CD14-positive monocyte (primary cell): ENCODE data around the gene RFLNA. TPM values are rescaled to one million over a fixed set of nuclear protein-coding genes. Genes with fewer than 3 reads are reported as not detected.

Experiments
- DNase-seq, 3 donors: peaks; one replicate each; pipeline ENCODE4 v3.0.0-alpha.2; 2011 to 2022
- H2AFZ ChIP-seq: 2 replicates; pipeline ENCODE4 v1.6.0; 2012; ENCODE audit warnings: mild to moderate bottlenecking, low read depth, low read length, inconsistent platforms; ENCODE audit not compliant: insufficient read depth, poor library complexity, severe bottlenecking
- H3K27ac ChIP-seq, 2 donors: 1 replicate in 1 of 2; 2 replicates in 1 of 2; pipeline ENCODE4 v1.5.1; 2012 to 2013; ENCODE audit warnings: low read length in 2 of 2, control low read depth in 1 of 2, inconsistent platforms in 1 of 2, low read depth in 1 of 2, mild to moderate bottlenecking in 1 of 2
- H3K27me3 ChIP-seq, 2 donors: one replicate each; pipeline versions ENCODE4 v1.6.0 to v1.6.1; 2011 to 2013; ENCODE audit warnings: low read length in 2 of 2; ENCODE audit not compliant: control insufficient read depth in 2 of 2, insufficient read depth in 2 of 2
- H3K36me3 ChIP-seq, 2 donors: replicated peaks in 1 of 2; 1 replicate in 1 of 2; 2 replicates in 1 of 2; pipeline versions ENCODE4 v1.5.1 to v1.6.1; 2012 to 2013; ENCODE audit warnings: low read length in 2 of 2, control low read depth in 1 of 2, inconsistent platforms in 1 of 2, mild to moderate bottlenecking in 1 of 2; ENCODE audit not compliant: insufficient read depth in 2 of 2, control insufficient read depth in 1 of 2
- H3K4me1 ChIP-seq, 2 donors: 1 replicate in 1 of 2; 2 replicates in 1 of 2; pipeline versions ENCODE4 v1.5.1 to v1.6.1; 2012 to 2013; ENCODE audit warnings: low read length in 2 of 2, control low read depth in 1 of 2, inconsistent platforms in 1 of 2, mild to moderate bottlenecking in 1 of 2, moderate library complexity in 1 of 2; ENCODE audit not compliant: insufficient read depth in 2 of 2, control insufficient read depth in 1 of 2
- H3K4me2 ChIP-seq: replicated peaks from 2 replicates; pipeline ENCODE3; 2012; ENCODE audit warnings: low read length, moderate library complexity, mild to moderate bottlenecking; ENCODE audit not compliant: poor library complexity, severe bottlenecking; ENCODE audit errors: extremely low read depth
- H3K4me3 ChIP-seq, 3 experiments: fragments of 200-600 bp in 1 of 3; sonication (generic) in 1 of 3; replicated peaks in 1 of 3; 1 replicate in 2 of 3; 2 replicates in 1 of 3; pipeline ENCODE4 v1.5.1; 2011 to 2013; ENCODE audit warnings: low read length in 3 of 3, mild to moderate bottlenecking in 3 of 3, control low read depth in 2 of 3, low read depth in 2 of 3, inconsistent platforms in 1 of 3, moderate library complexity in 1 of 3
- H3K79me2 ChIP-seq: 2 replicates; pipeline ENCODE4 v1.6.0; 2012; ENCODE audit warnings: mild to moderate bottlenecking, control low read depth, inconsistent platforms, low read length, moderate library complexity; ENCODE audit not compliant: insufficient read depth
- H3K9ac ChIP-seq: 2 replicates; pipeline ENCODE4 v1.6.0; 2017; ENCODE audit warnings: low read length, mild to moderate bottlenecking; ENCODE audit not compliant: insufficient read depth, poor library complexity, severe bottlenecking
- H3K9me3 ChIP-seq, 2 donors: replicated peaks in 1 of 2; 1 replicate in 1 of 2; 2 replicates in 1 of 2; pipeline versions ENCODE4 v1.5.1 to v1.6.1; 2012 to 2013; ENCODE audit warnings: low read length in 2 of 2, control low read depth in 1 of 2; ENCODE audit not compliant: control insufficient read depth in 1 of 2, insufficient read depth in 1 of 2
- H4K20me1 ChIP-seq: 2 replicates; pipeline ENCODE4 v1.6.0; 2012; ENCODE audit warnings: mild to moderate bottlenecking, low read length, control low read depth, moderate library complexity; ENCODE audit not compliant: insufficient read depth
- H3K27ac Mint-ChIP-seq, 7 donors: one replicate each; pipeline ENCODE4 v1.8.0; 2020; ENCODE audit warnings: mild to moderate bottlenecking in 7 of 7, mixed read lengths in 7 of 7, moderate library complexity in 6 of 7, inconsistent platforms in 2 of 7
- H3K27me3 Mint-ChIP-seq, 3 donors: one replicate each; pipeline ENCODE4 v1.8.0; 2021 to 2022; ENCODE audit warnings: low read depth in 3 of 3, mild to moderate bottlenecking in 3 of 3, mixed read lengths in 3 of 3, moderate library complexity in 3 of 3, inconsistent platforms in 1 of 3
- H3K36me3 Mint-ChIP-seq, 2 donors: one replicate each; pipeline ENCODE4 v1.8.0; 2020; ENCODE audit warnings: mixed read lengths in 2 of 2, inconsistent platforms in 1 of 2, mild to moderate bottlenecking in 1 of 2
- H3K4me1 Mint-ChIP-seq: one replicate; pipeline ENCODE4 v1.8.0; 2020; ENCODE audit warnings: mild to moderate bottlenecking, mixed read lengths
- H3K4me3 Mint-ChIP-seq, 2 donors: one replicate each; pipeline ENCODE4 v1.8.0; 2020; ENCODE audit warnings: mild to moderate bottlenecking in 2 of 2, mixed read lengths in 2 of 2, moderate library complexity in 1 of 2
- H3K9me3 Mint-ChIP-seq, 7 donors: one replicate each; pipeline ENCODE4 v1.8.0; 2020 to 2022; ENCODE audit warnings: mixed read lengths in 7 of 7, mild to moderate bottlenecking in 6 of 7, moderate library complexity in 6 of 7, inconsistent platforms in 2 of 7
- CTCF ChIP-seq: fragments of 200-600 bp; IDR thresholded peaks from one replicate; pipeline ENCODE4 v1.8.0; 2022; ENCODE audit warnings: antibody characterized with exemption, mild to moderate bottlenecking
- whole genome bisulfite sequencing: methylation state at CpG from one replicate; pipeline ENCODE4 v1.1.5; 2013; ENCODE audit warnings: missing lambda C conversion rate; ENCODE audit not compliant: insufficient coverage; 5-methylcytosine and 5-hydroxymethylcytosine counted together
- intact Hi-C, 2 donors: fragments of 100-400 bp; cut with micrococcal nuclease; formaldehyde crosslinking; loops; one replicate each; pipeline versions ENCODE4 v1.15.0 to v1.15.1; 2023
- polyA plus RNA-seq, 3 donors: library from polyadenylated mRNA; depleted of rRNA in 1 of 3; unstranded in 2 of 3; stranded (reverse) in 1 of 3; fragments of 300-500 nt in 2 of 3; fragments of >200 nt in 1 of 3; fragmentation: Illumina TruSeq in 2 of 3; gene quantifications; 1 replicate in 2 of 3; 2 replicates in 1 of 3; pipeline ENCODE4 v1.2.3, GENCODE V29; 2012 to 2021

The RFLNA gene
- polyA plus RNA-seq, 3 donors, result not detected

GRCh38 chr12:124305136-124305535 is 10.2 kb downstream of the RFLNA start:
- H3K27ac Mint-ChIP-seq, result no peak overlapping the region
- no peaks in the 10 kb centered on the region for H4K20me1 ChIP-seq
- no peak overlapping the region for H2AFZ ChIP-seq
- intact Hi-C loops, result no loop called here
- no peak overlapping the region for H3K4me2 ChIP-seq
- H3K27ac ChIP-seq, result no peak overlapping the region
- H3K79me2 ChIP-seq, result no peaks in the 10 kb centered on the region
- no peak overlapping the region for H3K9ac ChIP-seq
- DNase-seq, result no peak
- WGBS, result 83% methylated on average over 10 of the region's 10 CpGs
- H3K9me3 ChIP-seq, result no peaks in the 10 kb centered on the region
- peaks cover 0 to 2% (median 2%) of the 10 kb centered on the region in 3 donors for H3K27me3 Mint-ChIP-seq
- no peak overlapping the region for H3K4me3 ChIP-seq
- TF ChIP-seq CTCF, result no peak
- H3K9me3 Mint-ChIP-seq, result peaks cover 0 to 2% (median 0%) of the 10 kb centered on the region in 7 donors
- H3K4me1 Mint-ChIP-seq, result no peaks in the 10 kb centered on the region
- H3K4me3 Mint-ChIP-seq, result no peak overlapping the region
- no peaks in the 10 kb centered on the region for H3K36me3 ChIP-seq
- no peaks in the 10 kb centered on the region for H3K36me3 Mint-ChIP-seq
- H3K4me1 ChIP-seq, result no peaks in the 10 kb centered on the region
- no peaks in the 10 kb centered on the region for H3K27me3 ChIP-seq

- Mint-ChIP-seq H3K4me1 (no peaks in the 10 kb centered on the region), H3K27ac (no peak overlapping the region), H3K4me3 (no peak overlapping the region), H3K27me3 (peaks cover 0 to 4% (median 2%) of the 10 kb centered on the region in 3 donors), H3K9me3 (peaks cover 0 to 4% (median 0%) of the 10 kb centered on the region in 7 donors), H3K36me3 (no peaks in the 10 kb centered on the region)
- H3K27me3 ChIP-seq, result no peaks in the 10 kb centered on the region
- H3K9ac ChIP-seq, result no peak overlapping the region
- no peaks in the 10 kb centered on the region for H3K79me2 ChIP-seq
- no peak overlapping the region for H3K4me3 ChIP-seq
- intact Hi-C loops, result no loop called here
- no peaks in the 10 kb centered on the region for H3K36me3 ChIP-seq
- H3K9me3 ChIP-seq, result no peaks in the 10 kb centered on the region
- TF ChIP-seq CTCF, result no peak
- no peaks in the 10 kb centered on the region for H3K4me1 ChIP-seq
- H3K4me2 ChIP-seq, result no peak overlapping the region
- no peak overlapping the region for H2AFZ ChIP-seq
- WGBS, result 93% methylated on average over 22 of the region's 24 CpGs
- DNase-seq, result no peak
- H3K27ac ChIP-seq, result no peak overlapping the region
- H4K20me1 ChIP-seq, result no peaks in the 10 kb centered on the region
Measured at GRCh38 chr12:124305776-124306685, 11.1 kb downstream of the RFLNA start.
